ENCODE results near the gene PIAS3.

- TF ChIP-seq POLR2A (IDR thresholded peaks at IDR 0.05; ENCODE audit: low read depth, low read length) (no peak), POLR2AphosphoS5 (IDR thresholded peaks at IDR 0.05; ENCODE audit: low read depth, low read length) (no peak), TAF1 (IDR thresholded peaks at IDR 0.05; ENCODE audit: borderline replicate concordance, low read depth, low read length) (no peak)
Observed at GRCh38 chr1:145871994-145872924, 13.4 kb upstream of the PIAS3 start.

All from GM12892 (cell line).